HEK293 (cell line): ENCODE results near the gene IGLL1.

Experiments
- CTCF ChIA-PET: fragments of 350-600 bp; formaldehyde crosslinking; extraction: SDS; loops from one replicate; lab custom pipeline; 2021; ENCODE audit warnings: antibody characterized with exemption; lab: Yijun Ruan, JAX
- POLR2A ChIA-PET: fragments of 300-600 bp; formaldehyde crosslinking; extraction: SDS; loops from one replicate; lab custom pipeline; 2020; ENCODE audit warnings: antibody characterized with exemption, inconsistent platforms; lab: Yijun Ruan, JAX
- H3K27ac ChIP-seq: fragments of 200-500 bp; sonication (Bioruptor generic); 2 replicates; pipeline ENCODE4 v1.5.1; 2014; ENCODE audit warnings: low read depth, low read length, control low read depth, inconsistent platforms; ENCODE audit errors: extremely low read depth
- H3K36me3 ChIP-seq, 2 experiments: fragments of 200-500 bp in 1 of 2; sonication (Bioruptor generic) in 1 of 2; 1 replicate in 1 of 2; 2 replicates in 1 of 2; pipeline ENCODE4 v1.5.1; 2014 to 2017; ENCODE audit warnings: inconsistent platforms in 2 of 2, low read length in 2 of 2; ENCODE audit not compliant: control insufficient read depth in 2 of 2, insufficient read depth in 1 of 2
- H3K4me1 ChIP-seq: fragments of 200-500 bp; sonication (Bioruptor generic); 2 replicates; pipeline ENCODE4 v1.5.1; 2014; ENCODE audit warnings: mild to moderate bottlenecking, low read length, inconsistent platforms; ENCODE audit not compliant: control insufficient read depth, insufficient read depth
- H3K4me3 ChIP-seq: 2 replicates; pipeline ENCODE4 v1.5.1; 2011; ENCODE audit warnings: low read depth, mild to moderate bottlenecking, control low read depth, low read length, moderate library complexity
- H3K9me3 ChIP-seq: fragments of 200-500 bp; sonication (Bioruptor generic); 2 replicates; pipeline ENCODE4 v1.5.1; 2014; ENCODE audit warnings: low read depth, low read length, inconsistent platforms; ENCODE audit not compliant: control insufficient read depth, insufficient read depth
- BCL6B ChIP-seq: fragments of 450-650 bp; formaldehyde crosslinking; IDR thresholded peaks from 2 replicates; pipeline ENCODE4 v1.5.1; 2017; ENCODE audit warnings: missing biosample characterization, missing genetic modification characterization
- KLF1 ChIP-seq: fragments of 450-650 bp; formaldehyde crosslinking; IDR thresholded peaks from 2 replicates; pipeline ENCODE4 v1.5.1; 2016; ENCODE audit warnings: missing biosample characterization, missing genetic modification characterization
- KLF9 ChIP-seq: fragments of 450-650 bp; formaldehyde crosslinking; IDR thresholded peaks from 2 replicates; pipeline ENCODE4 v1.5.1; 2016; ENCODE audit warnings: missing biosample characterization, missing genetic modification characterization, low read depth
- PATZ1 ChIP-seq: fragments of 450-650 bp; formaldehyde crosslinking; IDR thresholded peaks from 2 replicates; pipeline ENCODE4 v1.5.1; 2016; ENCODE audit warnings: missing biosample characterization, missing genetic modification characterization
- PRDM6 ChIP-seq: fragments of 450-650 bp; formaldehyde crosslinking; IDR thresholded peaks from 2 replicates; pipeline ENCODE4 v1.5.1; 2017; ENCODE audit warnings: missing biosample characterization, missing genetic modification characterization
- ZNF121 ChIP-seq: fragments of 450-650 bp; formaldehyde crosslinking; IDR thresholded peaks from 2 replicates; pipeline ENCODE4 v1.5.1; 2016; ENCODE audit warnings: missing biosample characterization, missing genetic modification characterization
- ZNF138 ChIP-seq: fragments of 450-650 bp; formaldehyde crosslinking; IDR thresholded peaks from 2 replicates; pipeline ENCODE4 v1.5.1; 2016; ENCODE audit warnings: missing biosample characterization, missing genetic modification characterization, borderline replicate concordance
- ZNF324 ChIP-seq: fragments of 450-650 bp; formaldehyde crosslinking; IDR thresholded peaks from 2 replicates; pipeline ENCODE4 v1.5.1; 2016; ENCODE audit warnings: missing biosample characterization, missing genetic modification characterization
- ZNF518A ChIP-seq: fragments of 450-650 bp; formaldehyde crosslinking; conservative IDR thresholded peaks from 2 replicates; pipeline ENCODE4 v1.5.1; 2016; ENCODE audit warnings: low read depth, missing biosample characterization, missing genetic modification characterization
- ZNF621 ChIP-seq: fragments of 450-650 bp; formaldehyde crosslinking; IDR thresholded peaks from 2 replicates; pipeline ENCODE4 v1.5.1; 2017; ENCODE audit warnings: missing biosample characterization, missing genetic modification characterization
- ZNF626 ChIP-seq: fragments of 450-650 bp; sonication (Bioruptor Pico); formaldehyde crosslinking; IDR thresholded peaks from 2 replicates; pipeline ENCODE4 v1.5.1; 2018; ENCODE audit warnings: missing biosample characterization, missing genetic modification characterization, inconsistent platforms
- ZNF701 ChIP-seq: fragments of 450-650 bp; formaldehyde crosslinking; IDR thresholded peaks from 2 replicates; pipeline ENCODE4 v1.5.1; 2016; ENCODE audit warnings: missing biosample characterization, missing genetic modification characterization
- ZNF776 ChIP-seq: fragments of 450-650 bp; formaldehyde crosslinking; IDR thresholded peaks from 2 replicates; pipeline ENCODE4 v1.5.0; 2017; ENCODE audit warnings: missing biosample characterization, missing genetic modification characterization, borderline replicate concordance
- ZNF837 ChIP-seq: fragments of 450-650 bp; formaldehyde crosslinking; IDR thresholded peaks from 2 replicates; pipeline ENCODE4 v1.5.1; 2016; ENCODE audit warnings: missing biosample characterization, missing genetic modification characterization
- ZSCAN30 ChIP-seq: fragments of 450-650 bp; IDR thresholded peaks from 2 replicates; pipeline ENCODE4 v1.5.1; 2018; ENCODE audit warnings: missing biosample characterization, mild to moderate bottlenecking, missing genetic modification characterization, moderate library complexity

Gene IGLL1

GRCh38 chr22:23525510-23525909, 54.6 kb downstream of the IGLL1 start (continued):
- no peak for TF ChIP-seq ZNF138 (tag by site-specific recombination)
- no peak for TF ChIP-seq ZNF621
- TF ChIP-seq, all 188 proteins: peak for 0

GRCh38 chr22:23524226-23524625, 55.9 kb downstream of the IGLL1 start:
- ChIA-PET CTCF (no interaction called here), POLR2A (interaction anchor here (0.6 to 0.7 kb wide), 2 partner anchors 82 to 480 kb away, joined by 3 to 11 read pairs; no protein-coding TSS in a partner anchor)
- Histone ChIP-seq H3K27ac (no peak overlapping the region), H3K9me3 (no peaks in the 10 kb centered on the region), H3K4me1 (peaks cover 16% of the 10 kb centered on the region), H3K36me3 (no peaks in the 10 kb centered on the region), H3K4me3 (no peak overlapping the region)
- TF ChIP-seq ZNF837 (tag by site-specific recombination) (no peak), PRDM6 (tag by site-specific recombination) (no peak), ZNF776 (tag by site-specific recombination) (no peak), ZNF518A (no peak)

GRCh38 chr22:23523713-23524112, 56.4 kb downstream of the IGLL1 start:
- Histone ChIP-seq H3K4me3 (no peak overlapping the region), H3K4me1 (peaks cover 17% of the 10 kb centered on the region), H3K9me3 (no peaks in the 10 kb centered on the region), H3K36me3 (no peaks in the 10 kb centered on the region), H3K27ac (no peak overlapping the region)
- ChIA-PET CTCF (no interaction called here), POLR2A (interaction anchor here (0.6 to 0.7 kb wide), 2 partner anchors 82 to 480 kb away, joined by 3 to 11 read pairs; no protein-coding TSS in a partner anchor)
- TF ChIP-seq KLF9 (tag by site-specific recombination) (no peak), ZNF626 (tag by site-specific recombination) (no peak), ZNF701 (tag by site-specific recombination) (no peak), ZNF121 (tag by site-specific recombination) (no peak), BCL6B (tag by site-specific recombination) (no peak), ZNF324 (tag by site-specific recombination) (no peak), ZSCAN30 (tag by site-specific recombination) (no peak), PATZ1 (tag by site-specific recombination) (no peak), KLF1 (tag by site-specific recombination) (no peak)
